GM10266 (cell line): ENCODE results near the gene BLTP1.

Source experiments
- DNase-seq: peaks from one replicate; pipeline ENCODE4 v3.0.0; 2012; ENCODE audit errors: extremely low spot score
- CTCF ChIP-seq: IDR thresholded peaks from 2 replicates; pipeline ENCODE4 v1.5.1; 2012; ENCODE audit warnings: mild to moderate bottlenecking, low read depth; ENCODE audit not compliant: control insufficient read depth, insufficient read depth; ENCODE audit errors: missing control alignments

The BLTP1 gene

GRCh38 chr4:122142687-122143086 is 9.4 kb upstream of the BLTP1 start:
- TF ChIP-seq CTCF: no peak
- no peak for DNase-seq

- no peak for DNase-seq
- no peak for TF ChIP-seq CTCF
Measured at GRCh38 chr4:122146652-122147051, 5.5 kb upstream of the BLTP1 start.

- no peak for DNase-seq
- no peak for TF ChIP-seq CTCF
Measured at GRCh38 chr4:122150931-122151330, 1.2 kb upstream of the BLTP1 start.

- peak; percentile 26 for DNase-seq
- TF ChIP-seq CTCF: no peak
Measured at GRCh38 chr4:122152711-122153226, 638 bp downstream of the BLTP1 start.

- no peak for DNase-seq
- no peak for TF ChIP-seq CTCF
Measured at GRCh38 chr4:122156819-122157218, 4.7 kb downstream of the BLTP1 start.

- DNase-seq: no peak
- no peak for TF ChIP-seq CTCF
Measured at GRCh38 chr4:122163301-122163700, 11.2 kb downstream of the BLTP1 start.

GRCh38 chr4:122163767-122164166 is 11.6 kb downstream of the BLTP1 start:
- no peak for TF ChIP-seq CTCF
- DNase-seq: no peak

- DNase-seq: no peak
- TF ChIP-seq CTCF: no peak
Measured at GRCh38 chr4:122167369-122167768, 15.2 kb downstream of the BLTP1 start.
